ENCODE results near the gene RTN4R.
"Not testable (repeated sequence)": the region's sequence is repeated elsewhere in the genome, so short reads cannot be mapped to it uniquely, and the experiment has no call there.

RTN4R gene

GRCh38 chr22:20305894-20306645 is 38.0 kb upstream of the RTN4R start:
- DNase-seq (ENCODE audit: low read depth), result no peak

- DNase-seq (ENCODE audit: low read depth), result not testable (repeated sequence)
These were observed 37.2 kb upstream of the RTN4R start for GRCh38 chr22:20305230-20305893.

- DNase-seq (ENCODE audit: low read depth), result no peak
These were observed 36.5 kb upstream of the RTN4R start for GRCh38 chr22:20304646-20305045.

- not testable (repeated sequence) for DNase-seq (ENCODE audit: low read depth)
These were observed 35.1 kb upstream of the RTN4R start for GRCh38 chr22:20303229-20303534.

- no peak for DNase-seq (ENCODE audit: low read depth)
These were observed 34.5 kb upstream of the RTN4R start for GRCh38 chr22:20302438-20303228.

GRCh38 chr22:20299746-20300136 is 31.6 kb upstream of the RTN4R start:
- no peak for DNase-seq (ENCODE audit: low read depth)

- peak; percentile 75 for DNase-seq (ENCODE audit: low read depth)
These were observed 31.0 kb upstream of the RTN4R start for GRCh38 chr22:20298803-20299745.

GRCh38 chr22:20298110-20298802 is 30.1 kb upstream of the RTN4R start:
- no peak for DNase-seq (ENCODE audit: low read depth)

GRCh38 chr22:20297414-20298109 is 29.4 kb upstream of the RTN4R start:
- no peak for DNase-seq (ENCODE audit: low read depth)

- DNase-seq (ENCODE audit: low read depth), result no peak
These were observed 28.5 kb upstream of the RTN4R start for GRCh38 chr22:20296598-20296997.

- no peak for DNase-seq (ENCODE audit: low read depth)
These were observed 27.3 kb upstream of the RTN4R start for GRCh38 chr22:20295262-20296064.

GRCh38 chr22:20292673-20293232 is 24.6 kb upstream of the RTN4R start:
- no peak for DNase-seq (ENCODE audit: low read depth)

GRCh38 chr22:20292108-20292507 is 24.0 kb upstream of the RTN4R start:
- DNase-seq (ENCODE audit: low read depth), result no peak

- no peak for DNase-seq (ENCODE audit: low read depth)
These were observed 23.5 kb upstream of the RTN4R start for GRCh38 chr22:20291604-20292063.

GRCh38 chr22:20291249-20291586 is 23.1 kb upstream of the RTN4R start:
- no peak for DNase-seq (ENCODE audit: low read depth)

GRCh38 chr22:20290578-20291248 is 22.6 kb upstream of the RTN4R start:
- DNase-seq (ENCODE audit: low read depth), result no peak

- no peak for DNase-seq (ENCODE audit: low read depth)
These were observed 21.9 kb upstream of the RTN4R start for GRCh38 chr22:20290045-20290392.

GRCh38 chr22:20289182-20290044 is 21.3 kb upstream of the RTN4R start:
- DNase-seq (ENCODE audit: low read depth), result not testable (repeated sequence)
